HepG2 (cell line): ENCODE results near the gene C1orf115. TPM values are rescaled to one million over a fixed set of nuclear protein-coding genes. Genes with fewer than 3 reads are reported as not detected.

ENCODE experiments used
- ATAC-seq: fragments of 200-7000 bp; cut with Tn5 transposase; 3 replicates; pipeline ENCODE4 v1.9.1; 2020; ENCODE audit warnings: mild to moderate bottlenecking, moderate library complexity
- BruUV-seq: library from RNA; stranded (reverse); fragments of 400-500 nt; replicated peaks from 2 replicates; lab custom pipeline; 2021; lab: Mats Ljungman, UMichigan
- CTCF ChIA-PET: fragments of 300-600 bp; formaldehyde crosslinking; extraction: SDS; loops from one replicate; lab custom pipeline; 2021; ENCODE audit warnings: low total read pairs, inconsistent platforms, low intra/inter-chr PET ratio; lab: Yijun Ruan, JAX
- POLR2A ChIA-PET: fragments of 350-600 bp; sonication (Branson Sonifier 250); formaldehyde crosslinking; loops from one replicate; lab custom pipeline; 2020; ENCODE audit warnings: antibody characterized with exemption, inconsistent platforms; lab: Yijun Ruan, JAX
- DNase-seq: peaks from one replicate; pipeline ENCODE4 v3.0.0-alpha.2; 2015; ENCODE audit warnings: low spot score
- FAIRE-seq: peaks from 3 replicates; lab custom pipeline; 2011; peaks lifted over from hg19 to GRCh38; lab: Jason Lieb, UNC
- H2AFZ ChIP-seq: one replicate; pipeline ENCODE4 v1.6.1; 2011; ENCODE audit warnings: low read length, inconsistent platforms
- H3K27ac ChIP-seq: fragments of 300-600 bp; 3 replicates; pipeline ENCODE4 v1.8.0; 2011; ENCODE audit warnings: mixed run types, mild to moderate bottlenecking, mixed read lengths, low read length, inconsistent platforms; ENCODE audit not compliant: insufficient read depth; ENCODE audit errors: extremely low read length
- H3K27me3 ChIP-seq, 2 experiments: fragments of 200-600 bp in 1 of 2; 2 replicates in 1 of 2; 3 replicates in 1 of 2; pipeline versions ENCODE4 v1.6.0 to v1.8.0; 2011; ENCODE audit warnings: low read length in 2 of 2, mild to moderate bottlenecking in 2 of 2, moderate library complexity in 2 of 2, inconsistent platforms in 1 of 2; ENCODE audit not compliant: insufficient read depth in 2 of 2, control insufficient read depth in 1 of 2
- H3K36me3 ChIP-seq, 2 experiments: fragments of 200-600 bp in 1 of 2; replicated peaks in 1 of 2; 2 replicates in 1 of 2; 3 replicates in 1 of 2; pipeline versions ENCODE4 v1.5.1 to v1.8.0; 2011; ENCODE audit warnings: low read length in 2 of 2, inconsistent platforms in 1 of 2; ENCODE audit not compliant: insufficient read depth in 2 of 2, control insufficient read depth in 1 of 2
- H3K4me1 ChIP-seq: 2 replicates; pipeline ENCODE4 v1.5.1; 2012; ENCODE audit warnings: low read length, inconsistent platforms; ENCODE audit not compliant: insufficient read depth
- H3K4me2 ChIP-seq: 2 replicates; pipeline ENCODE4 v1.6.0; 2011; ENCODE audit warnings: low read depth, low read length, inconsistent platforms
- H3K4me3 ChIP-seq, 3 experiments: fragments of 200-600 bp in 1 of 3; sonication (generic), shearing (Covaris generic) in 1 of 3; replicated peaks in 1 of 3; 2 replicates each; pipeline ENCODE4 v1.5.1; 2011 to 2016; ENCODE audit warnings: low read length in 3 of 3, inconsistent platforms in 2 of 3, low read depth in 2 of 3, mild to moderate bottlenecking in 2 of 3, control low read depth in 1 of 3, mixed read lengths in 1 of 3; ENCODE audit not compliant: insufficient read depth in 1 of 3
- H3K79me2 ChIP-seq: one replicate; pipeline ENCODE4 v1.6.1; 2011; ENCODE audit warnings: low read length, inconsistent platforms; ENCODE audit not compliant: insufficient read depth
- H3K9ac ChIP-seq: 2 replicates; pipeline ENCODE4 v1.6.0; 2011; ENCODE audit warnings: mild to moderate bottlenecking, low read depth, low read length, inconsistent platforms; ENCODE audit not compliant: insufficient read depth
- H3K9me3 ChIP-seq: 2 replicates; pipeline ENCODE4 v1.5.1; 2012; ENCODE audit warnings: mild to moderate bottlenecking, low read length
- H4K20me1 ChIP-seq: 2 replicates; pipeline ENCODE4 v1.6.0; 2011; ENCODE audit warnings: inconsistent platforms, mild to moderate bottlenecking, low read length, moderate library complexity; ENCODE audit not compliant: insufficient read depth
- FOSL2 ChIP-seq: sonication (generic); formaldehyde crosslinking; IDR thresholded peaks from 2 replicates; pipeline ENCODE4 v1.4.0; 2020; ENCODE audit warnings: missing genetic modification reagents
- GATAD1 ChIP-seq: IDR thresholded peaks from 2 replicates; pipeline ENCODE4 v1.6.1; 2016; ENCODE audit warnings: missing genetic modification reagents, missing compliant biosample characterization
- HOXA9 ChIP-seq: sonication (generic); formaldehyde crosslinking; IDR thresholded peaks from 2 replicates; pipeline ENCODE4 v1.8.1; 2022; ENCODE audit warnings: missing genetic modification reagents, mild to moderate bottlenecking, moderate library complexity, borderline replicate concordance
- KIAA2018 ChIP-seq: sonication (generic); formaldehyde crosslinking; IDR thresholded peaks from 2 replicates; pipeline ENCODE4 v1.5.0; 2020; ENCODE audit warnings: mild to moderate bottlenecking, missing genetic modification reagents, borderline replicate concordance
- ZNF577 ChIP-seq: sonication (generic); formaldehyde crosslinking; IDR thresholded peaks from 2 replicates; pipeline ENCODE4 v1.4.0; 2020; ENCODE audit warnings: mild to moderate bottlenecking, low read depth, missing genetic modification reagents, borderline replicate concordance
- WGBS: methylation state at CpG from one replicate; pipeline ENCODE4 v1.1.6; 2017; ENCODE audit warnings: low lambda C conversion rate; 5-methylcytosine and 5-hydroxymethylcytosine counted together
- in situ Hi-C: cut with HindIII; loops from 2 replicates; pipeline ENCODE4 v1.10.0; 2017; ENCODE audit warnings: low pct_unique_long_range_greater_than_20kb; ENCODE audit not compliant: extremely low pct_ligation_motif_present
- intact Hi-C: fragments of 100-400 bp; cut with micrococcal nuclease; formaldehyde crosslinking; loops from one replicate; pipeline ENCODE4 v1.10.0; 2022; ENCODE audit not compliant: unreplicated experiment
- polyA plus RNA-seq, 8 experiments: library from polyadenylated mRNA; depleted of rRNA in 3 of 8; stranded (reverse) in 7 of 8; unstranded in 1 of 8; fragments of >200 nt; fragmentation: Illumina TruSeq in 4 of 8; extraction: Trizol in 4 of 8; gene quantifications; 2 replicates each; pipeline versions ENCODE4 v1.2.1 to v1.2.3, GENCODE V29; 2011 to 2016; ENCODE audit warnings: low read depth in 4 of 8, missing spikeins in 1 of 8, mixed read lengths in 1 of 8; ENCODE audit not compliant: insufficient read depth in 1 of 8
- total RNA-seq, 5 experiments: library from RNA; depleted of rRNA; stranded (reverse); fragments of >200 nt; fragmentation: Illumina TruSeq; extraction: Trizol; gene quantifications; 2 replicates each; pipeline ENCODE4 v1.2.3, GENCODE V29; 2016; ENCODE audit warnings: low read depth in 1 of 5

The C1orf115 gene
- total and polyA plus RNA-seq, 2 of the 13 experiments (the other 11 are each of a cell fraction or from before 2014, with no cell fraction given) = 25.2 to 85.9 TPM

- TF ChIP-seq KIAA2018 (CRISPR knock-in tag) (no peak), ZNF577 (CRISPR knock-in tag) (no peak)
These were observed 6.2 kb downstream of the C1orf115 start (continued) for GRCh38 chr1:220696226-220696862.

- TF ChIP-seq FOSL2 (CRISPR knock-in tag) = 0 out of 2 replicates have a peak, but pooled peaks have one; percentile 27
- TF ChIP-seq GATAD1 = no peak
- TF ChIP-seq HOXA9 (CRISPR knock-in tag) = no peak
- Histone ChIP-seq H3K79me2 (peaks cover 27% of the 10 kb centered on the region), H4K20me1 (peaks cover 4% of the 10 kb centered on the region; the same call in 1 of the 2 replicates), H3K4me2 (no peak overlapping the region), H3K4me3 (no peak overlapping the region), H2AFZ (no peak overlapping the region), H3K36me3 (peaks cover 7 to 14% of the 10 kb centered on the region in 2 experiments), H3K27me3 (no peaks in the 10 kb centered on the region; a peak in 1 of 5 replicates), H3K9ac (no peak overlapping the region), H3K9me3 (no peaks in the 10 kb centered on the region), H3K4me1 (peaks cover 70% of the 10 kb centered on the region), H3K27ac (no peak overlapping the region)
- intact Hi-C loops = no loop called here
- ChIA-PET POLR2A (no interaction called here), CTCF (no interaction called here)
- no TSS peak for BruUV-seq
- FAIRE-seq = no peak
- ATAC-seq = no peak
- no peak for DNase-seq
- in situ Hi-C loops = loop anchor here (5.0 kb wide), 1 partner anchor 35 kb away; no protein-coding TSS in a partner anchor
- 90% methylated on average over 9 of the region's 9 CpGs for WGBS
These were observed 6.7 kb downstream of the C1orf115 start for GRCh38 chr1:220696863-220697231.
